HEK293 (cell line): Measurements from ENCODE around the gene GNG7.

Experiments used
- KLF8 ChIP-seq: fragments of 450-650 bp; formaldehyde crosslinking; IDR thresholded peaks from 2 replicates; pipeline ENCODE4 v1.5.1; 2016; ENCODE audit warnings: missing biosample characterization, missing genetic modification characterization
- ZBTB21 ChIP-seq: fragments of 450-650 bp; formaldehyde crosslinking; IDR thresholded peaks from 2 replicates; pipeline ENCODE4 v1.5.1; 2017; ENCODE audit warnings: missing biosample characterization, missing genetic modification characterization
- ZNF121 ChIP-seq: fragments of 450-650 bp; formaldehyde crosslinking; IDR thresholded peaks from 2 replicates; pipeline ENCODE4 v1.5.1; 2016; ENCODE audit warnings: missing biosample characterization, missing genetic modification characterization
- ZNF138 ChIP-seq: fragments of 450-650 bp; formaldehyde crosslinking; IDR thresholded peaks from 2 replicates; pipeline ENCODE4 v1.5.1; 2016; ENCODE audit warnings: missing biosample characterization, missing genetic modification characterization, borderline replicate concordance
- ZNF274 ChIP-seq, 2 experiments: fragments of 200-500 bp in 1 of 2; fragments of 450-650 bp in 1 of 2; sonication (Bioruptor generic) in 1 of 2; formaldehyde crosslinking in 1 of 2; IDR thresholded peaks; 2 replicates each; pipeline versions ENCODE4 v1.5.1 to v1.6.1; 2014 to 2016; ENCODE audit warnings: borderline replicate concordance in 1 of 2, inconsistent platforms in 1 of 2, low read length in 1 of 2, missing biosample characterization in 1 of 2, missing genetic modification characterization in 1 of 2
- ZNF521 ChIP-seq: fragments of 450-650 bp; formaldehyde crosslinking; IDR thresholded peaks from 2 replicates; pipeline ENCODE4 v1.5.1; 2017; ENCODE audit warnings: missing biosample characterization, mild to moderate bottlenecking, missing genetic modification characterization
- TF ChIP-seq, protein P1 (sequence below): fragments of 450-650 bp; formaldehyde crosslinking; IDR thresholded peaks from 2 replicates; pipeline ENCODE4 v1.5.1; 2016; ENCODE audit warnings: missing biosample characterization, missing genetic modification characterization

- TF ChIP-seq ZBTB21 (no peak), ZNF521 (tag by site-specific recombination) (no peak), ZNF274 (IDR thresholded peaks at IDR 0.05; ENCODE audit: low read length) (no peak), ZNF274 (tag by site-specific recombination; IDR thresholded peaks at IDR 0.05; ENCODE audit: borderline replicate concordance) (no peak), ZNF138 (tag by site-specific recombination) (no peak), ZNF121 (tag by site-specific recombination) (no peak), KLF8 (tag by site-specific recombination) (peak; percentile 86)
- TF ChIP-seq, protein P1, sequence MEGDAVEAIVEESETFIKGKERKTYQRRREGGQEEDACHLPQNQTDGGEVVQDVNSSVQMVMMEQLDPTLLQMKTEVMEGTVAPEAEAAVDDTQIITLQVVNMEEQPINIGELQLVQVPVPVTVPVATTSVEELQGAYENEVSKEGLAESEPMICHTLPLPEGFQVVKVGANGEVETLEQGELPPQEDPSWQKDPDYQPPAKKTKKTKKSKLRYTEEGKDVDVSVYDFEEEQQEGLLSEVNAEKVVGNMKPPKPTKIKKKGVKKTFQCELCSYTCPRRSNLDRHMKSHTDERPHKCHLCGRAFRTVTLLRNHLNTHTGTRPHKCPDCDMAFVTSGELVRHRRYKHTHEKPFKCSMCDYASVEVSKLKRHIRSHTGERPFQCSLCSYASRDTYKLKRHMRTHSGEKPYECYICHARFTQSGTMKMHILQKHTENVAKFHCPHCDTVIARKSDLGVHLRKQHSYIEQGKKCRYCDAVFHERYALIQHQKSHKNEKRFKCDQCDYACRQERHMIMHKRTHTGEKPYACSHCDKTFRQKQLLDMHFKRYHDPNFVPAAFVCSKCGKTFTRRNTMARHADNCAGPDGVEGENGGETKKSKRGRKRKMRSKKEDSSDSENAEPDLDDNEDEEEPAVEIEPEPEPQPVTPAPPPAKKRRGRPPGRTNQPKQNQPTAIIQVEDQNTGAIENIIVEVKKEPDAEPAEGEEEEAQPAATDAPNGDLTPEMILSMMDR, result peak; percentile 79
Measured at GRCh38 chr19:2648528-2648937, 54.0 kb downstream of the GNG7 start.
